WTC11 (cell line): Measurements from ENCODE around the gene FAM114A2. TPM values are rescaled to one million over a fixed set of nuclear protein-coding genes. Genes with fewer than 3 reads are reported as not detected.

ENCODE experiments used
- ATAC-seq: fragments of 200-7000 bp; cut with Tn5 transposase; 2 replicates; pipeline ENCODE4 v1.10.0; 2021; ENCODE audit warnings: mild to moderate bottlenecking, moderate library complexity
- CTCF ChIA-PET: fragments of 300-600 bp; sonication (Branson Sonifier 250); formaldehyde crosslinking; loops from one replicate; lab custom pipeline; 2021; ENCODE audit warnings: antibody characterized with exemption; lab: Charles Lee
- POLR2A ChIA-PET: fragments of 350-600 bp; sonication (Branson Sonifier 250); formaldehyde crosslinking; loops from one replicate; lab custom pipeline; 2021; ENCODE audit warnings: antibody characterized with exemption; lab: Charles Lee
- DNase-seq: peaks from one replicate; pipeline ENCODE4 v3.0.0; 2021; ENCODE audit warnings: low spot score
- H3K27ac Mint-ChIP-seq: 2 replicates; pipeline ENCODE4 v1.8.0; 2021; ENCODE audit warnings: mixed read lengths
- H3K27me3 Mint-ChIP-seq: 2 replicates; pipeline ENCODE4 v1.8.0; 2021; ENCODE audit warnings: low read depth, mild to moderate bottlenecking, moderate library complexity, mixed read lengths
- H3K36me3 Mint-ChIP-seq: 2 replicates; pipeline ENCODE4 v1.8.0; 2021; ENCODE audit warnings: mixed read lengths
- H3K4me1 Mint-ChIP-seq: 2 replicates; pipeline ENCODE4 v1.8.0; 2022; ENCODE audit warnings: mixed read lengths
- H3K4me3 Mint-ChIP-seq: 2 replicates; pipeline ENCODE4 v1.8.0; 2021; ENCODE audit warnings: mild to moderate bottlenecking, moderate library complexity, mixed read lengths
- H3K9me3 Mint-ChIP-seq: 2 replicates; pipeline ENCODE4 v1.8.0; 2021; ENCODE audit warnings: mixed read lengths
- ATF2 ChIP-seq: sonication (generic); formaldehyde crosslinking; IDR thresholded peaks from 2 replicates; pipeline ENCODE4 v1.8.1; 2022; ENCODE audit warnings: low read depth, missing genetic modification reagents, borderline replicate concordance
- ATF3 ChIP-seq: sonication (generic); formaldehyde crosslinking; conservative IDR thresholded peaks from 2 replicates; pipeline ENCODE4 v1.8.1; 2022; ENCODE audit warnings: mild to moderate bottlenecking, missing genetic modification reagents
- CDX4 ChIP-seq: fragments of 250-450 bp; sonication (Bioruptor Pico); IDR thresholded peaks from 2 replicates; pipeline ENCODE4 v1.9.0; 2021; ENCODE audit warnings: moderate library complexity, mild to moderate bottlenecking, inconsistent platforms, borderline replicate concordance
- E2F1 ChIP-seq: sonication (generic); formaldehyde crosslinking; IDR thresholded peaks from 2 replicates; pipeline ENCODE4 v1.8.0; 2022; ENCODE audit warnings: mild to moderate bottlenecking, missing genetic modification reagents
- ESRRA ChIP-seq: sonication (generic); formaldehyde crosslinking; IDR thresholded peaks from 2 replicates; pipeline ENCODE4 v1.8.1; 2022; ENCODE audit warnings: mild to moderate bottlenecking, missing genetic modification reagents, borderline replicate concordance
- FOXP1 ChIP-seq: sonication (generic); formaldehyde crosslinking; IDR thresholded peaks from 2 replicates; pipeline ENCODE4 v1.8.0; 2022; ENCODE audit warnings: missing genetic modification reagents, mild to moderate bottlenecking, moderate library complexity, borderline replicate concordance
- KAT7 ChIP-seq: sonication (generic); formaldehyde crosslinking; IDR thresholded peaks from 2 replicates; pipeline ENCODE4 v1.8.1; 2023; ENCODE audit warnings: missing genetic modification reagents, mild to moderate bottlenecking, borderline replicate concordance
- MLX ChIP-seq: sonication (generic); formaldehyde crosslinking; IDR thresholded peaks from 2 replicates; pipeline ENCODE4 v1.8.1; 2023; ENCODE audit warnings: mild to moderate bottlenecking, missing genetic modification reagents, moderate library complexity
- MXD4 ChIP-seq: fragments of 250-450 bp; sonication (Bioruptor Pico); IDR thresholded peaks from 2 replicates; pipeline ENCODE4 v1.8.0; 2021; ENCODE audit warnings: mild to moderate bottlenecking, moderate library complexity, borderline replicate concordance
- MYBL2 ChIP-seq: sonication (generic); formaldehyde crosslinking; IDR thresholded peaks from 2 replicates; pipeline ENCODE4 v1.8.1; 2023; ENCODE audit warnings: mild to moderate bottlenecking, moderate library complexity, missing genetic modification reagents
- NR1H2 ChIP-seq: sonication (generic); formaldehyde crosslinking; IDR thresholded peaks from 2 replicates; pipeline ENCODE4 v1.9.0; 2021; ENCODE audit warnings: mild to moderate bottlenecking, moderate library complexity, missing genetic modification reagents
- OVOL2 ChIP-seq: fragments of 250-450 bp; sonication (Bioruptor Pico); IDR thresholded peaks from 2 replicates; pipeline ENCODE4 v1.9.0; 2021; ENCODE audit warnings: mild to moderate bottlenecking, borderline replicate concordance
- SMAD4 ChIP-seq: sonication (generic); formaldehyde crosslinking; IDR thresholded peaks from 2 replicates; pipeline ENCODE4 v1.8.0; 2022; ENCODE audit warnings: mild to moderate bottlenecking, missing genetic modification reagents
- ZBTB21 ChIP-seq: sonication (generic); formaldehyde crosslinking; IDR thresholded peaks from 2 replicates; pipeline ENCODE4 v1.8.1; 2023; ENCODE audit warnings: mild to moderate bottlenecking, missing genetic modification reagents, borderline replicate concordance
- ZMAT4 ChIP-seq: fragments of 250-450 bp; sonication (Bioruptor Pico); IDR thresholded peaks from 2 replicates; pipeline ENCODE4 v1.9.0; 2021; ENCODE audit warnings: mild to moderate bottlenecking
- ZNF232 ChIP-seq: sonication (generic); formaldehyde crosslinking; IDR thresholded peaks from 2 replicates; pipeline ENCODE4 v1.8.0; 2022; ENCODE audit warnings: mild to moderate bottlenecking, missing genetic modification reagents
- ZNF317 ChIP-seq: sonication (generic); formaldehyde crosslinking; IDR thresholded peaks from 2 replicates; pipeline ENCODE4 v1.8.1; 2023; ENCODE audit warnings: low read depth, mild to moderate bottlenecking, moderate library complexity, missing genetic modification reagents, borderline replicate concordance
- ZNF423 ChIP-seq: fragments of 250-450 bp; sonication (Bioruptor Pico); IDR thresholded peaks from 2 replicates; pipeline ENCODE4 v2.1.2; 2022; ENCODE audit warnings: mild to moderate bottlenecking, moderate library complexity
- ZSCAN18 ChIP-seq: fragments of 250-450 bp; sonication (Bioruptor Pico); IDR thresholded peaks from 2 replicates; pipeline ENCODE4 v2.1.2; 2022; ENCODE audit warnings: mild to moderate bottlenecking, moderate library complexity
- total RNA-seq: library from RNA; stranded (reverse); gene quantifications from 3 replicates; pipeline ENCODE4 v1.2.3, GENCODE V29; 2021

FAM114A2 gene
- total RNA-seq, 1 experiment from 2014 or later = 10.1 TPM

GRCh38 chr5:154077696-154078095, 39.0 kb upstream of the FAM114A2 start:
- ChIA-PET POLR2A (no interaction called here), CTCF (interaction anchor here (1.0 to 1.9 kb wide), 3 partner anchors 62 to 112 kb away, joined by 4 to 13 read pairs (median 4); partner anchors contain the start of gene GALNT10)
- DNase-seq = no peak
- no peak for ATAC-seq
- TF ChIP-seq ATF2 (CRISPR knock-in tag) (no peak), E2F1 (CRISPR knock-in tag) (no peak), FOXP1 (CRISPR knock-in tag) (no peak), NR1H2 (CRISPR knock-in tag) (no peak), ZNF317 (no peak), SMAD4 (CRISPR knock-in tag) (no peak), MLX (CRISPR knock-in tag) (no peak), ZBTB21 (CRISPR knock-in tag) (no peak), ATF3 (CRISPR knock-in tag) (no peak), ESRRA (CRISPR knock-in tag) (no peak), ZNF423 (CRISPR knock-in tag) (no peak)
- Mint-ChIP-seq H3K4me3 (no peak overlapping the region), H3K27me3 (no peaks in the 10 kb centered on the region), H3K4me1 (peaks cover 20% of the 10 kb centered on the region), H3K27ac (no peak overlapping the region), H3K9me3 (no peaks in the 10 kb centered on the region), H3K36me3 (no peaks in the 10 kb centered on the region)

GRCh38 chr5:154076240-154076922, 37.7 kb upstream of the FAM114A2 start:
- TF ChIP-seq ZSCAN18 (CRISPR knock-in tag) = no peak
- TF ChIP-seq ZMAT4 = no peak
- no peak for TF ChIP-seq OVOL2
- TF ChIP-seq MXD4 (CRISPR knock-in tag) = no peak
- no peak for TF ChIP-seq ZNF232 (CRISPR knock-in tag)
- TF ChIP-seq ZBTB21 (CRISPR knock-in tag) = no peak
- no peak for TF ChIP-seq CDX4
- TF ChIP-seq MYBL2 (CRISPR knock-in tag) = no peak
- no peak for TF ChIP-seq KAT7 (CRISPR knock-in tag)
- no peaks in the 10 kb centered on the region for H3K36me3 Mint-ChIP-seq
- POLR2A ChIA-PET = no interaction called here

More at GRCh38 chr5:154076240-154076922, 37.7 kb upstream of the FAM114A2 start:
- peaks cover 24% of the 10 kb centered on the region for H3K4me1 Mint-ChIP-seq
- peaks cover 6% of the 10 kb centered on the region for H3K27me3 Mint-ChIP-seq
- no peak overlapping the region for H3K27ac Mint-ChIP-seq
- no peak for DNase-seq
- no peak for ATAC-seq
- H3K9me3 Mint-ChIP-seq = no peaks in the 10 kb centered on the region
- H3K4me3 Mint-ChIP-seq = no peak overlapping the region
- CTCF ChIA-PET = interaction anchor here (1.0 to 2.3 kb wide), 5 partner anchors 10 to 329 kb away, joined by 4 to 6 read pairs (median 4); partner anchors contain the start of gene GALNT10
